ENCODE data around the gene SP3. TPM values are rescaled to one million over a fixed set of nuclear protein-coding genes. Genes with fewer than 3 reads are reported as not detected.

Gene SP3
- total RNA-seq, 2 donors from 2014 or later = 145 to 166 TPM

GRCh38 chr2:173991856-173992588, 26.8 kb upstream of the SP3 start:
- Histone ChIP-seq H3K27me3 (replicated peaks; ENCODE audit: insufficient read depth) (no peaks in the 10 kb centered on the region), H3K9me3 (no peaks in the 10 kb centered on the region), H3K4me1 (replicated peaks) (peaks cover 3% of the 10 kb centered on the region), H3K4me3 (no peak overlapping the region), H3K27ac (no peak overlapping the region), H3K36me3 (no peaks in the 10 kb centered on the region)
- WGBS = 37% methylated on average over 5 of the region's 5 CpGs
- TF ChIP-seq POLR2A (IDR thresholded peaks at IDR 0.05) (no peak), POLR2AphosphoS5 (IDR thresholded peaks at IDR 0.05) (no peak), CTCF (IDR thresholded peaks at IDR 0.05) (no peak)
- DNase-seq (ENCODE audit: low spot score) = no peak
- intact Hi-C loops (cut with DNase I) = no loop called here

- H3K9me3 ChIP-seq = no peaks in the 10 kb centered on the region
- TF ChIP-seq POLR2A (IDR thresholded peaks at IDR 0.05) = no peak
- H3K4me1 ChIP-seq (replicated peaks) = peaks cover 3% of the 10 kb centered on the region
- peak; percentile 56 for DNase-seq (ENCODE audit: low spot score)
- intact Hi-C loops (cut with DNase I) = no loop called here
- no peak overlapping the region for H3K4me3 ChIP-seq
- WGBS = 18% methylated on average over 13 of the region's 13 CpGs
- H3K27ac ChIP-seq = peak overlapping the region in 1 of 2 donors; percentile 48
- H3K36me3 ChIP-seq = no peaks in the 10 kb centered on the region
- H3K27me3 ChIP-seq (replicated peaks; ENCODE audit: insufficient read depth) = no peaks in the 10 kb centered on the region
Observed at GRCh38 chr2:173990970-173991819, 26.0 kb upstream of the SP3 start.

- Histone ChIP-seq H3K4me3 (no peak overlapping the region), H3K36me3 (no peaks in the 10 kb centered on the region), H3K9me3 (no peaks in the 10 kb centered on the region), H3K27ac (no peak overlapping the region), H3K4me1 (replicated peaks) (peaks cover 3% of the 10 kb centered on the region), H3K27me3 (replicated peaks; ENCODE audit: insufficient read depth) (no peaks in the 10 kb centered on the region)
- 75% methylated on average over 6 of the region's 6 CpGs for WGBS
- intact Hi-C loops (cut with DNase I) = no loop called here
- TF ChIP-seq POLR2AphosphoS5 (IDR thresholded peaks at IDR 0.05) (no peak), POLR2A (IDR thresholded peaks at IDR 0.05) (no peak), CTCF (IDR thresholded peaks at IDR 0.05) (no peak)
- DNase-seq (ENCODE audit: low spot score) = no peak
Observed at GRCh38 chr2:173990245-173990644, 25.1 kb upstream of the SP3 start.

- H3K4me1 ChIP-seq (replicated peaks) = peaks cover 4% of the 10 kb centered on the region
- H3K4me3 ChIP-seq = no peak overlapping the region
- H3K36me3 ChIP-seq = no peaks in the 10 kb centered on the region
- TF ChIP-seq POLR2AphosphoS5 (IDR thresholded peaks at IDR 0.05) = no peak
- TF ChIP-seq POLR2A (IDR thresholded peaks at IDR 0.05) = no peak
- TF ChIP-seq CTCF (IDR thresholded peaks at IDR 0.05) = no peak
- 100% methylated on average over 1 of the region's 1 CpG for WGBS
- no peak for DNase-seq (ENCODE audit: low spot score)
- no peaks in the 10 kb centered on the region for H3K27me3 ChIP-seq (replicated peaks; ENCODE audit: insufficient read depth)
- H3K27ac ChIP-seq = no peak overlapping the region
- intact Hi-C loops (cut with DNase I) = loop anchor here (5.0 kb wide), 1 partner anchor 32 kb away; no protein-coding TSS in a partner anchor
- H3K9me3 ChIP-seq = no peaks in the 10 kb centered on the region
Observed at GRCh38 chr2:173989884-173990215, 24.7 kb upstream of the SP3 start.

GRCh38 chr2:173989160-173989883, 24.1 kb upstream of the SP3 start:
- no peak for DNase-seq (ENCODE audit: low spot score)
- TF ChIP-seq POLR2A (IDR thresholded peaks at IDR 0.05) = no peak
- no peak for TF ChIP-seq CTCF (IDR thresholded peaks at IDR 0.05)
- no peak for TF ChIP-seq POLR2AphosphoS5 (IDR thresholded peaks at IDR 0.05)
- Histone ChIP-seq H3K27me3 (replicated peaks; ENCODE audit: insufficient read depth) (no peaks in the 10 kb centered on the region), H3K4me3 (no peak overlapping the region), H3K9me3 (no peaks in the 10 kb centered on the region), H3K36me3 (no peaks in the 10 kb centered on the region), H3K27ac (no peak overlapping the region), H3K4me1 (replicated peaks) (peaks cover 9% of the 10 kb centered on the region)
- intact Hi-C loops (cut with DNase I) = loop anchor here (5.0 kb wide), 1 partner anchor 33 kb away; no protein-coding TSS in a partner anchor
- 78% methylated on average over 7 of the region's 7 CpGs for WGBS

All from prostate gland (tissue), 2 donors.